Keratinocyte (primary cell): ENCODE data around the gene MAPRE3.

Experiments
- EZH2 ChIP-seq: IDR thresholded peaks from one replicate; pipeline ENCODE4 v1.6.1; 2012; ENCODE audit warnings: inconsistent platforms, mild to moderate bottlenecking, low read length, moderate library complexity
- TF ChIP-seq, protein P1 (sequence below), 3 experiments: IDR thresholded peaks in 1 of 3; conservative IDR thresholded peaks in 1 of 3; optimal IDR thresholded peaks in 1 of 3; 2 replicates in 2 of 3; 3 replicates in 1 of 3; pipeline versions ENCODE3 to v1.5.1; 2011; ENCODE audit warnings: low read length in 3 of 3, mild to moderate bottlenecking in 3 of 3, moderate library complexity in 2 of 3, control low read depth in 1 of 3, inconsistent platforms in 1 of 3; ENCODE audit not compliant: insufficient read depth in 2 of 3; ENCODE audit errors: extremely low read depth in 1 of 3

DNA sequence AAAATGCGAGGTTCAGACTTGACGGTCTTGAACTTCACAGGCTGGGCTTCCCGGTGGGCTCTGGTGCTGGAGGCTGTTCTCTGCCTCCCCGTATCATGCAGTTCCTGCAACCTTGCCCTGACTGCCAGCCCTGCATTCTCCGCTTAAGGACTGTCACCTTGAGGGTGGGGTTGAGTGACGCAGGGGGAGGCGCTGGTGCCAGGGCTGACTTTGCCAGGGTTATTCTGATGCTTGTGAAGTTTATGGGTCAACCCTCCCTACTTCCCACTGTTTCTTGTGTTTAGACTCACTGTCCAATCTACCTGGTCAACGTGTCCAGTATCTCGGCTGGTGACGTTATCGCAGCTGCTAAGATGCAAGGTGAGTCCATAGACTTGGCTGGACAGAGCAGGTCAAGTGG lies 37.5 kb upstream of the MAPRE3 start:
- TF ChIP-seq, protein P1, sequence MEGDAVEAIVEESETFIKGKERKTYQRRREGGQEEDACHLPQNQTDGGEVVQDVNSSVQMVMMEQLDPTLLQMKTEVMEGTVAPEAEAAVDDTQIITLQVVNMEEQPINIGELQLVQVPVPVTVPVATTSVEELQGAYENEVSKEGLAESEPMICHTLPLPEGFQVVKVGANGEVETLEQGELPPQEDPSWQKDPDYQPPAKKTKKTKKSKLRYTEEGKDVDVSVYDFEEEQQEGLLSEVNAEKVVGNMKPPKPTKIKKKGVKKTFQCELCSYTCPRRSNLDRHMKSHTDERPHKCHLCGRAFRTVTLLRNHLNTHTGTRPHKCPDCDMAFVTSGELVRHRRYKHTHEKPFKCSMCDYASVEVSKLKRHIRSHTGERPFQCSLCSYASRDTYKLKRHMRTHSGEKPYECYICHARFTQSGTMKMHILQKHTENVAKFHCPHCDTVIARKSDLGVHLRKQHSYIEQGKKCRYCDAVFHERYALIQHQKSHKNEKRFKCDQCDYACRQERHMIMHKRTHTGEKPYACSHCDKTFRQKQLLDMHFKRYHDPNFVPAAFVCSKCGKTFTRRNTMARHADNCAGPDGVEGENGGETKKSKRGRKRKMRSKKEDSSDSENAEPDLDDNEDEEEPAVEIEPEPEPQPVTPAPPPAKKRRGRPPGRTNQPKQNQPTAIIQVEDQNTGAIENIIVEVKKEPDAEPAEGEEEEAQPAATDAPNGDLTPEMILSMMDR (optimal IDR thresholded peaks at IDR 0.05 in 1 of 3, IDR thresholded peaks at IDR 0.05 in 1 of 3, conservative IDR thresholded peaks at IDR 0.05 in 1 of 3; ENCODE audit: extremely low read depth in 1 of 3, insufficient read depth in 2 of 3, low read length in 3 of 3): no peak
- no peak for TF ChIP-seq EZH2
